K562 (cell line): ENCODE results near the gene C2CD5. TPM values are rescaled to one million over a fixed set of nuclear protein-coding genes. Genes with fewer than 3 reads are reported as not detected.

Experiments used
- ATAC-seq: fragments of 200-7000 bp; cut with Tn5 transposase; 3 replicates; pipeline ENCODE4 v1.9.1; 2020; ENCODE audit warnings: moderate library complexity
- BruUV-seq: library from RNA; stranded (reverse); fragments of 400-500 nt; replicated peaks from 2 replicates; lab custom pipeline; 2021; lab: Mats Ljungman, UMichigan
- CTCF ChIA-PET: fragments of 300-600 bp; formaldehyde crosslinking; extraction: SDS; loops from one replicate; lab custom pipeline; 2021; ENCODE audit warnings: low intra/inter-chr PET ratio; lab: Yijun Ruan, JAX
- POLR2A ChIA-PET: fragments of 300-600, 350-650 bp; sonication (Branson Sonifier 250); formaldehyde crosslinking; extraction: SDS; loops from one replicate; lab custom pipeline; 2021; ENCODE audit warnings: antibody characterized with exemption, inconsistent platforms; lab: Yijun Ruan, JAX
- DNase-seq, 4 experiments: peaks; one replicate each; pipeline versions ENCODE4 v3.0.0 to v3.0.0-alpha.2; 2011 to 2018; ENCODE audit warnings: low spot score in 3 of 4, mixed read lengths in 3 of 4; ENCODE audit errors: extremely low read depth in 1 of 4
- FAIRE-seq: peaks from 2 replicates; lab custom pipeline; 2011; peaks lifted over from hg19 to GRCh38; lab: Jason Lieb, UNC
- H2AFZ ChIP-seq: 2 replicates; pipeline ENCODE4 v1.6.0; 2011; ENCODE audit warnings: low read depth, low read length, control low read depth, inconsistent platforms
- H3K27ac ChIP-seq: fragments of 200-600 bp; 3 replicates; pipeline ENCODE4 v1.8.0; 2011; ENCODE audit warnings: low read depth, mild to moderate bottlenecking, control low read depth, inconsistent platforms, low read length, moderate library complexity, mixed read lengths; ENCODE audit errors: extremely low read depth
- H3K27me3 ChIP-seq, 2 experiments: fragments of 300-600 bp in 1 of 2; 2 replicates in 1 of 2; 3 replicates in 1 of 2; pipeline versions ENCODE4 v1.6.0 to v1.8.0; 2011; ENCODE audit warnings: inconsistent platforms in 2 of 2, low read length in 2 of 2, mild to moderate bottlenecking in 1 of 2, mixed read lengths in 1 of 2, moderate library complexity in 1 of 2; ENCODE audit not compliant: control insufficient read depth in 2 of 2, insufficient read depth in 2 of 2
- H3K36me3 ChIP-seq: fragments of 300-600 bp; 3 replicates; pipeline ENCODE4 v1.8.0; 2011; ENCODE audit warnings: mild to moderate bottlenecking, low read length, inconsistent platforms; ENCODE audit not compliant: control insufficient read depth, insufficient read depth
- H3K4me1 ChIP-seq, 2 experiments: fragments of 200-600 bp in 1 of 2; replicated peaks in 1 of 2; 2 replicates in 1 of 2; 3 replicates in 1 of 2; pipeline versions ENCODE4 v1.5.1 to v1.8.0; 2011; ENCODE audit warnings: inconsistent platforms in 2 of 2, low read length in 2 of 2, mild to moderate bottlenecking in 1 of 2, mixed read lengths in 1 of 2, moderate library complexity in 1 of 2; ENCODE audit not compliant: control insufficient read depth in 2 of 2, insufficient read depth in 2 of 2
- H3K4me2 ChIP-seq: 2 replicates; pipeline ENCODE4 v1.6.1; 2011; ENCODE audit warnings: low read length, control low read depth, inconsistent platforms, mixed read lengths; ENCODE audit not compliant: insufficient read depth
- H3K4me3 ChIP-seq: fragments of 200-600 bp; sonication (generic), shearing (Covaris generic); 2 replicates; pipeline ENCODE4 v1.5.1; 2016; ENCODE audit warnings: control low read depth, inconsistent platforms
- H3K79me2 ChIP-seq: fragments of 200-600 bp; 3 replicates; pipeline ENCODE4 v1.8.0; 2011; ENCODE audit warnings: low read length, inconsistent platforms; ENCODE audit not compliant: control insufficient read depth, insufficient read depth
- H3K9ac ChIP-seq, 2 experiments: 2 replicates each; pipeline versions ENCODE4 v1.6.0 to v1.6.1; 2011; ENCODE audit warnings: low read depth in 2 of 2, low read length in 2 of 2, control low read depth in 1 of 2, inconsistent platforms in 1 of 2, mild to moderate bottlenecking in 1 of 2, mixed read lengths in 1 of 2; ENCODE audit not compliant: insufficient read depth in 1 of 2
- H3K9me1 ChIP-seq: one replicate; pipeline ENCODE4 v1.6.0; 2011; ENCODE audit warnings: inconsistent platforms, mild to moderate bottlenecking, low read length, moderate library complexity; ENCODE audit not compliant: control insufficient read depth, insufficient read depth
- H3K9me3 ChIP-seq: replicated peaks from 2 replicates; pipeline ENCODE4 v1.5.1; 2011; ENCODE audit warnings: low read depth, low read length, inconsistent platforms; ENCODE audit not compliant: control insufficient read depth, insufficient read depth
- H4K20me1 ChIP-seq: replicated peaks from 2 replicates; pipeline ENCODE4 v1.6.1; 2011; ENCODE audit warnings: low read length, inconsistent platforms, mixed read lengths; ENCODE audit not compliant: control insufficient read depth, insufficient read depth
- CEBPB ChIP-seq: fragments of 450-650 bp; IDR thresholded peaks from 2 replicates; pipeline ENCODE4 v1.6.1; 2016; ENCODE audit warnings: missing genetic modification characterization, missing compliant biosample characterization
- FIP1L1 ChIP-seq: fragments of 200-400 bp; formaldehyde crosslinking; IDR thresholded peaks from 2 replicates; pipeline ENCODE4 v1.6.1; 2018; ENCODE audit warnings: mild to moderate bottlenecking, low read depth, low read length; ENCODE audit not compliant: poor library complexity, severe bottlenecking
- FOXK2 ChIP-seq, 2 experiments: fragments of 450-650 bp; IDR thresholded peaks in 1 of 2; conservative IDR thresholded peaks in 1 of 2; 2 replicates each; pipeline ENCODE4 v1.6.1; 2016; ENCODE audit warnings: low read depth in 2 of 2, mild to moderate bottlenecking in 1 of 2
- HNRNPH1 ChIP-seq: fragments of 200-400 bp; formaldehyde crosslinking; optimal IDR thresholded peaks from 2 replicates; pipeline ENCODE3; 2017; ENCODE audit warnings: low read depth, mild to moderate bottlenecking, low read length, moderate library complexity
- TAF1 ChIP-seq: IDR thresholded peaks from 2 replicates; pipeline ENCODE4 v1.6.1; 2011; ENCODE audit warnings: mild to moderate bottlenecking, low read length, moderate library complexity; ENCODE audit not compliant: insufficient read depth, control insufficient read depth, severe bottlenecking; ENCODE audit errors: extremely low read depth
- U2AF2 ChIP-seq: fragments of 200-400 bp; formaldehyde crosslinking; optimal IDR thresholded peaks from 2 replicates; pipeline ENCODE3; 2017; ENCODE audit warnings: low read depth, mild to moderate bottlenecking, low read length
- ZNF124 ChIP-seq: sonication (generic); formaldehyde crosslinking; IDR thresholded peaks from 2 replicates; pipeline ENCODE4 v1.8.1; 2022; ENCODE audit warnings: missing genetic modification reagents
- ZNF165 ChIP-seq: fragments of 250-450 bp; sonication (Bioruptor Pico); IDR thresholded peaks from 2 replicates; pipeline ENCODE4 v1.4.0; 2020; ENCODE audit warnings: borderline replicate concordance
- ZNF584 ChIP-seq: fragments of 200-800 bp; sonication (Bioruptor generic); IDR thresholded peaks from 2 replicates; pipeline ENCODE4 v1.6.1; 2016; ENCODE audit warnings: low read depth, mild to moderate bottlenecking, missing genetic modification characterization, missing compliant biosample characterization
- WGBS: fragments of 100-300 bp; shearing (Covaris generic); methylation state at CpG from one replicate; pipeline ENCODE4 v1.1.6; 2016; ENCODE audit warnings: low coverage, mixed read lengths; ENCODE audit not compliant: insufficient coverage; ENCODE audit errors: missing lambda C conversion rate; 5-methylcytosine and 5-hydroxymethylcytosine counted together
- in situ Hi-C: fragments of 300-500 bp; cut with MboI; formaldehyde crosslinking; loops from 4 replicates; pipeline ENCODE4 v1.15.0; 2018; ENCODE audit warnings: inconsistent platforms, mixed read lengths
- intact Hi-C: fragments of 100-400 bp; cut with micrococcal nuclease; formaldehyde crosslinking; loops from 2 replicates; pipeline ENCODE4 v1.14.2; 2022
- polyA plus RNA-seq, 8 experiments: library from polyadenylated mRNA; depleted of rRNA in 4 of 8; stranded (reverse) in 5 of 8; unstranded in 3 of 8; fragments of >200 nt; fragmentation: Nextera tagmentation in 2 of 8; fragmentation: Illumina TruSeq in 1 of 8; extraction: Ambion mirVana in 2 of 8; extraction: Trizol in 1 of 8; gene quantifications; 2 replicates each; pipeline versions ENCODE4 v1.2.1 to v1.2.3, GENCODE V29; 2011 to 2014; ENCODE audit warnings: inconsistent platforms in 1 of 8, missing spikeins in 1 of 8
- total RNA-seq, 7 experiments: library from RNA; depleted of rRNA in 6 of 7; stranded (reverse); fragments of >200 nt in 6 of 7; fragmentation: Illumina TruSeq in 2 of 7; extraction: Trizol in 2 of 7; gene quantifications; 2 replicates each; pipeline versions ENCODE4 v1.2.1 to v1.2.3, GENCODE V29; 2011 to 2021; ENCODE audit warnings: low replicate concordance in 1 of 7
- TF ChIP-seq, protein P1 (sequence below): fragments of 450-650 bp; IDR thresholded peaks from 2 replicates; pipeline ENCODE4 v1.6.1; 2018; ENCODE audit not compliant: partially characterized antibody

The C2CD5 gene
- total and polyA plus RNA-seq, 9 of the 15 experiments (the other 6 are each of a cell fraction or from before 2014, with no cell fraction given) = 5.1 to 24.1 (median 14.3) TPM

DNA sequence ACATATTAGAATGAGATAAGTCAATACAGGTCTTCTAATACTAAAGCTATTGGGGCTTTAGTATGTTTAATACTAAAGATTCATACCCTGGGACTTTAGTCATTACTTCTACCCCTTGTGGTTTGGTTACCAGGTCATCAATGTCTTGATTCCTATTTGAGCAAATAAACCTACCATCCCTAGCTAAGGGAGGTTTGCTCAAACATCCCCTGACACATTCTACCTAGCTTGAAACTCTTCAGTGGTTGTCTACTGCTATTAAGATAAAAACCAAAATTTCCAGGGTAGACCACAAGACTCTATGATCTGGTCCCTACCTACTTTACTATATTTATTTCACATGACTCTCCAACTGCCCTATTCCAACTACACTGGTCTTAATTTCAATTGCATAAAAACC, 7.3 kb upstream of the C2CD5 start (continued):
- TF ChIP-seq FIP1L1 (no peak), HNRNPH1 (no peak), ZNF165 (CRISPR knock-in tag) (no peak), ZNF124 (no peak), U2AF2 (no peak), CEBPB (no peak), TAF1 (no peak), ZNF584 (CRISPR knock-in tag) (no peak)

DNA sequence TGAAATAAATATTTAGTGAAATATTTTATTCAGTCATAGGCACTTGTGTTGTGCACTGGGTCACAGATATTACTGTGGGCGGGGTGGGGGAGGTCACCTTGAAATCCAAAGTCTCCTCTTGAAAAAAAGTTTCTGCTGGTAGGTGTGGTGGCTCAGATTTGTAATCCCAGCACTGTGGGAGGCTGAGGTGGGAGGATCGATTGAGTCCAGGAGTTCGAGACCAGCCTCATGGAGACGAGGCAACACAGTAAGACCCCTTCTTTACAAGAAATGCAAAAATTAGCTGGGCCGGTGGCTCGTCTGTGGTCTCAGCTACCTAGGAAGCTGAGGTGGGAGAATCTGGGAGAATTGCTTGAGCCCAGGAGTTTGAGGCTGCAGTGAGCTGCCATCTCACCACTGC, 913 bp upstream of the C2CD5 start:
- ATAC-seq (no peak), DNase-seq (peak in 1 of 4 experiments; percentile 17), FAIRE-seq (peak; percentile 26)
- Histone ChIP-seq H2AFZ (peak overlapping the region; percentile 89; the same call in 1 of the 2 replicates), H3K4me2 (peak overlapping the region; percentile 88; the same call in 1 of the 2 replicates), H3K9me1 (no peaks in the 10 kb centered on the region), H3K9me3 (no peaks in the 10 kb centered on the region), H3K36me3 (0 out of 3 replicates have a peak, but pooled peaks cover 3% of the 10 kb centered on the region), H3K27me3 (no peaks in the 10 kb centered on the region), H3K79me2 (peaks cover 26% of the 10 kb centered on the region), H3K4me1 (peaks cover 15 to 18% of the 10 kb centered on the region in 2 experiments; a peak in 4 of 5 replicates), H3K4me3 (no peak overlapping the region), H4K20me1 (no peaks in the 10 kb centered on the region), H3K27ac (peak overlapping the region; percentile 94; the same call in 2 of the 3 replicates), H3K9ac (peak overlapping the region in 1 of 2 experiments; percentile 82; a peak in 2 of 4 replicates)
- WGBS = 66% methylated on average over 3 of the region's 6 CpGs
- intact Hi-C loops = no loop called here
- ChIA-PET CTCF (no interaction called here), POLR2A (interaction anchor here (0.6 to 1.8 kb wide), 3 partner anchors 14 to 856 kb away, joined by 4 to 6 read pairs (median 4); no protein-coding TSS in a partner anchor)
- TF ChIP-seq, protein P1, sequence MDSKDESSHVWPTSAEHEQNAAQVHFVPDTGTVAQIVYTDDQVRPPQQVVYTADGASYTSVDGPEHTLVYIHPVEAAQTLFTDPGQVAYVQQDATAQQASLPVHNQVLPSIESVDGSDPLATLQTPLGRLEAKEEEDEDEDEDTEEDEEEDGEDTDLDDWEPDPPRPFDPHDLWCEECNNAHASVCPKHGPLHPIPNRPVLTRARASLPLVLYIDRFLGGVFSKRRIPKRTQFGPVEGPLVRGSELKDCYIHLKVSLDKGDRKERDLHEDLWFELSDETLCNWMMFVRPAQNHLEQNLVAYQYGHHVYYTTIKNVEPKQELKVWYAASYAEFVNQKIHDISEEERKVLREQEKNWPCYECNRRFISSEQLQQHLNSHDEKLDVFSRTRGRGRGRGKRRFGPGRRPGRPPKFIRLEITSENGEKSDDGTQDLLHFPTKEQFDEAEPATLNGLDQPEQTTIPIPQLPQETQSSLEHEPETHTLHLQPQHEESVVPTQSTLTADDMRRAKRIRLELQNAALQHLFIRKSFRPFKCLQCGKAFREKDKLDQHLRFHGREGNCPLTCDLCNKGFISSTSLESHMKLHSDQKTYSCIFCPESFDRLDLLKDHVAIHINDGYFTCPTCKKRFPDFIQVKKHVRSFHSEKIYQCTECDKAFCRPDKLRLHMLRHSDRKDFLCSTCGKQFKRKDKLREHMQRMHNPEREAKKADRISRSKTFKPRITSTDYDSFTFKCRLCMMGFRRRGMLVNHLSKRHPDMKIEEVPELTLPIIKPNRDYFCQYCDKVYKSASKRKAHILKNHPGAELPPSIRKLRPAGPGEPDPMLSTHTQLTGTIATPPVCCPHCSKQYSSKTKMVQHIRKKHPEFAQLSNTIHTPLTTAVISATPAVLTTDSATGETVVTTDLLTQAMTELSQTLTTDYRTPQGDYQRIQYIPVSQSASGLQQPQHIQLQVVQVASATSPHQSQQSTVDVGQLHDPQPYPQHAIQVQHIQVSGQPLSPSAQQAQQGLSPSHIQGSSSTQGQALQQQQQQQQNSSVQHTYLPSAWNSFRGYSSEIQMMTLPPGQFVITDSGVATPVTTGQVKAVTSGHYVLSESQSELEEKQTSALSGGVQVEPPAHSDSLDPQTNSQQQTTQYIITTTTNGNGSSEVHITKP = peak; percentile 12
- TF ChIP-seq FOXK2 (conservative IDR thresholded peaks at IDR 0.05 in 1 of 2, IDR thresholded peaks at IDR 0.05 in 1 of 2; ENCODE audit: low read depth in 2 of 2) = no peak
- in situ Hi-C loops = no loop called here
- BruUV-seq = no TSS peak
